Chondrocyte (in vitro differentiated cells): ENCODE results near the gene SUN5. TPM values are rescaled to one million over a fixed set of nuclear protein-coding genes. Genes with fewer than 3 reads are reported as not detected.

Experiments
- DNase-seq: peaks from one replicate; pipeline ENCODE4 v3.0.0; 2021; ENCODE audit warnings: mixed read lengths, low spot score
- H3K27ac Mint-ChIP-seq: one replicate; pipeline ENCODE4 v1.8.0; 2021; ENCODE audit warnings: mild to moderate bottlenecking, moderate library complexity, mixed read lengths; ENCODE audit not compliant: unreplicated experiment
- H3K27me3 Mint-ChIP-seq: 2 replicates; pipeline ENCODE4 v1.8.0; 2021; ENCODE audit warnings: low read depth, mixed read lengths
- H3K36me3 Mint-ChIP-seq: 2 replicates; pipeline ENCODE4 v1.8.0; 2021; ENCODE audit warnings: low read depth, mixed read lengths
- H3K4me1 Mint-ChIP-seq: 2 replicates; pipeline ENCODE4 v1.8.0; 2021; ENCODE audit warnings: low read depth, mild to moderate bottlenecking, mixed read lengths
- H3K4me3 Mint-ChIP-seq: one replicate; pipeline ENCODE4 v1.8.0; 2021; ENCODE audit warnings: mild to moderate bottlenecking, moderate library complexity, mixed read lengths; ENCODE audit not compliant: unreplicated experiment
- H3K9me3 Mint-ChIP-seq: 2 replicates; pipeline ENCODE4 v1.8.0; 2021; ENCODE audit warnings: low read depth, mixed read lengths
- total RNA-seq: library from RNA; stranded (reverse); gene quantifications from 3 replicates; pipeline ENCODE4 v1.2.1, GENCODE V29; 2021
- TF ChIP-seq, protein P1 (sequence below): fragments of 200-600 bp; sonication (generic); IDR thresholded peaks from 2 replicates; pipeline ENCODE4 v1.5.0; 2021; ENCODE audit warnings: antibody characterized with exemption, mild to moderate bottlenecking, moderate library complexity

SUN5 gene
- total RNA-seq, 1 donor from 2014 or later, result not detected

DNA sequence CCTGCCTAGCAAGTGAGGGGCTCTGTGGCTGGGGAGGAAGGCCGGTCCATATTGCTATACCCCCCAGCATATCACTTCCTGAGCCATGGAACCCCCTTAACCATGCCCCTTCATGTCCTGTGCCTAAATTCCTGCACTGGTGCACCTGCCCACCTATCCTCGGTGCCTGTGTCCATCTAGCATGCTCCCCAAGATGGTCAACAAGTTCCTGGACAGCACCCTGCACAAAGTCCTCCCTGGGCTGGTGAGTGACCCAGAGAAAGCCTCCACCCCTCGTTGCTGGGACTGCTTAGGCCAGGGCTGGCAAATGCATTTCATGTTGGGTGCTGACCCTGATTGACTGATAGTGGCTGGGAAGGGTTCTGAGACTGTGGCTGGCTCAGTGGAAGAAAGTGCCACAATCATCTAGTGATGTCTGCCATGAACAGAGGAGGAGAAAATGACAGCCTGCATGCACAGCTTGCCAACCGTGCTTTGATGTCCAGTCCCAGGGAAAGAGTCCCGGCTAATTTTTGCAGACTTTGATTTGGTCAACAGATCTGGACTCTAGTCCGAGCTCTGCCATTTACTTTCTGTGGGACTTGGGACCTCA is 30.8 kb upstream of the SUN5 start:
- Mint-ChIP-seq H3K27ac (no peak overlapping the region), H3K36me3 (no peaks in the 10 kb centered on the region), H3K27me3 (peaks cover 48% of the 10 kb centered on the region), H3K9me3 (peaks cover 4% of the 10 kb centered on the region), H3K4me3 (no peak overlapping the region), H3K4me1 (no peaks in the 10 kb centered on the region)
- TF ChIP-seq, protein P1, sequence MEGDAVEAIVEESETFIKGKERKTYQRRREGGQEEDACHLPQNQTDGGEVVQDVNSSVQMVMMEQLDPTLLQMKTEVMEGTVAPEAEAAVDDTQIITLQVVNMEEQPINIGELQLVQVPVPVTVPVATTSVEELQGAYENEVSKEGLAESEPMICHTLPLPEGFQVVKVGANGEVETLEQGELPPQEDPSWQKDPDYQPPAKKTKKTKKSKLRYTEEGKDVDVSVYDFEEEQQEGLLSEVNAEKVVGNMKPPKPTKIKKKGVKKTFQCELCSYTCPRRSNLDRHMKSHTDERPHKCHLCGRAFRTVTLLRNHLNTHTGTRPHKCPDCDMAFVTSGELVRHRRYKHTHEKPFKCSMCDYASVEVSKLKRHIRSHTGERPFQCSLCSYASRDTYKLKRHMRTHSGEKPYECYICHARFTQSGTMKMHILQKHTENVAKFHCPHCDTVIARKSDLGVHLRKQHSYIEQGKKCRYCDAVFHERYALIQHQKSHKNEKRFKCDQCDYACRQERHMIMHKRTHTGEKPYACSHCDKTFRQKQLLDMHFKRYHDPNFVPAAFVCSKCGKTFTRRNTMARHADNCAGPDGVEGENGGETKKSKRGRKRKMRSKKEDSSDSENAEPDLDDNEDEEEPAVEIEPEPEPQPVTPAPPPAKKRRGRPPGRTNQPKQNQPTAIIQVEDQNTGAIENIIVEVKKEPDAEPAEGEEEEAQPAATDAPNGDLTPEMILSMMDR, result no peak
- no peak for DNase-seq

DNA sequence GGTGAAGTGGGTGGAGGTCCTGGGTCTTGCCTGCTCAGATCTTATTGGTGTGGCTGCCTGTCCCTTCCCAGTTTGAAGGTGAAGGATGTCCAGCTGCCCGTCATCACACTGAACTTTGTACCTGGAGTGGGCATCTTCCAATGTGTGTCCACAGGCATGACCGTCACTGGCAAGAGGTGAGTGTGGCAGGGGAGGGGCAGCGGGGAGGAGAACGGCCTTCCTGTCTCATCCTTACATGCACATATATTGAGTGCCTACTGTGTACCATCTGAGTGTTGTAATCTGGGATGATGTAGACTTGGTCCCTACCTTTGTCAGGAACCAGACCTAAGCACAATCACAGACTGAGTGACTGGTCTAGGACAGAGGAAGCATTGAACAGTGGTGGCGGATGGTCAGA is 29.9 kb upstream of the SUN5 start:
- Mint-ChIP-seq H3K27me3 (peaks cover 41% of the 10 kb centered on the region), H3K27ac (no peak overlapping the region)

DNA sequence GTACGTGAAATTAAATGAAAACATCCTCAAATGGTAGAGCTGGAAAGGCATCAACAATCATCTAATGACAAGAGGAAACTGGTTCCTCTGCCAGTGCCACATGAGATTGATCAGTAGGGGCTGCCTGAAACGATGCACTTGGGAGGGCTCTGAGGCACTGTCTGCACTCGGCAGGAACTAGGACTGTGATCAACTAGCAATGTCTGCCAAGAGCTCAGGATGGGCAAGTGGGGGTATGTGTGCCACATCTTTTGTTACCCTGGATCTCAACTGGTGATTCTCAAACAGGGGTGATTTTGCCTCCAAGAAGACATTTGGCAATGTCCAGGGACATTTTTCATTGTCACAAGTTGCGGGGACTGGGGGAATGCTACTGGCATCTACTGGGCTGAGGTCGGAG is 29.1 kb upstream of the SUN5 start:
- H3K27me3 Mint-ChIP-seq, result peaks cover 35% of the 10 kb centered on the region
- DNase-seq, result no peak

More for the DNA sequence above, 29.9 kb upstream of the SUN5 start:
- Mint-ChIP-seq H3K9me3 (peaks cover 4% of the 10 kb centered on the region), H3K4me1 (no peaks in the 10 kb centered on the region), H3K36me3 (no peaks in the 10 kb centered on the region), H3K4me3 (no peak overlapping the region)
- TF ChIP-seq, protein P1, result no peak
- no peak for DNase-seq

DNA sequence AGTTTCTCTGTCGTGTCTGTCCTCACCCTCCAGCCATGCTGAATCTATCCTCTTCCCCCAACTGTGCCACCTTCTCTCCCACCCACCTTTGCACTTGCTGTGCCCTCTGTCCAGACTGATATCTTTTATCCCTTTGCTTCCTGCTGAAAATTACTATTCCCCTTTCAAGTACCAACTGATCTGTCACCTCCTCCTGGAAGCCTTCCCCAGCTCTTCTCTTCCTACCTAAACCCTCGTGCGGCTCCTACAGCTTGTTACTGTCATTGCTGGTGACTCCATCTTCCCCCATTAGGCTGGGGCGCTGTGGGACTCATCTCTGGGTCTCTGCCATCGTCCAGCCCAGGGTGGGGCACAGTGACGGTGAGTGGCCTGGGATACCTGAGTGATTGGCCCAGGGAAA is 28.3 kb upstream of the SUN5 start:
- Mint-ChIP-seq H3K27me3 (peaks cover 26% of the 10 kb centered on the region), H3K27ac (no peak overlapping the region), H3K4me3 (no peak overlapping the region), H3K9me3 (peaks cover 4% of the 10 kb centered on the region), H3K36me3 (no peaks in the 10 kb centered on the region), H3K4me1 (no peaks in the 10 kb centered on the region)
- TF ChIP-seq, protein P1, result no peak
- no peak for DNase-seq

More for the DNA sequence above, 29.1 kb upstream of the SUN5 start:
- Mint-ChIP-seq H3K4me3 (no peak overlapping the region), H3K27ac (no peak overlapping the region), H3K36me3 (no peaks in the 10 kb centered on the region), H3K4me1 (no peaks in the 10 kb centered on the region), H3K9me3 (peaks cover 4% of the 10 kb centered on the region)
- TF ChIP-seq, protein P1, result no peak

DNA sequence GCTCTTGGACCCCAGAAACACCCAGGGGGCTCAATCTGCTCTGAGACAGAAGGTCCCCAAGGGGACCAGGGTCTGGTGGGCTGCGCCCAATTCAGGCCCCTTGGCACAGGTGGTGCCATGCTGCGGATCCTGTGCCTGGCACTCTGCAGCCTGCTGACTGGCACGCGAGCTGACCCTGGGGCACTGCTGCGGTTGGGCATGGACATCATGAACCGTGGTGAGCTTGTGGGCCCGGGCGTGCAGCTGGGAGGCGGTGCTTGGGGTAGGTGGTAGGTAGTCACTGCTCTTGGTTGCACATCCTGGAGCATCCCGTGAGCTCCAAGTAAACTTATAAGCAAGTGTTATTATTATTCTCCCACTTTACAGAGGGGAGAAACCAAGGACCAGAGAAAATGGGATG is 27.3 kb upstream of the SUN5 start, which contains the start of gene BPIFB6:
TSS of gene BPIFB6 (plus strand) at position 118 of the 400 bp plus-strand sequence. CDS start at position 118, 0 bp downstream.
- H3K4me3 Mint-ChIP-seq, result no peak within 1 kb of the TSS
- H3K9me3 Mint-ChIP-seq, result peaks cover 4% of the 10 kb centered on the region
- TF ChIP-seq, protein P1, result no peak
- DNase-seq, result no peak
- H3K4me1 Mint-ChIP-seq, result no peaks in the 10 kb centered on the region
- H3K27ac Mint-ChIP-seq, result no peak within 1 kb of the TSS
- H3K36me3 Mint-ChIP-seq, result no peaks in the 10 kb centered on the region
- H3K27me3 Mint-ChIP-seq, result peaks cover 32% of the 10 kb centered on the region
